PFSK-1 (cell line): ENCODE measurements around the gene DPRX.

Source experiments
- FOXP2 ChIP-seq: optimal IDR thresholded peaks from 2 replicates; pipeline ENCODE3; 2011; ENCODE audit warnings: borderline replicate concordance, control low read depth, inconsistent platforms; ENCODE audit not compliant: insufficient read depth; ENCODE audit errors: extremely low read length, extremely low read depth
- POLR2AphosphoS5 ChIP-seq: IDR thresholded peaks from 2 replicates; pipeline ENCODE4 v1.6.1; 2012; ENCODE audit warnings: low read depth, mild to moderate bottlenecking, control low read depth, low read length, moderate library complexity
- SIN3A ChIP-seq: IDR thresholded peaks from 2 replicates; pipeline ENCODE4 v1.6.1; 2012; ENCODE audit warnings: mild to moderate bottlenecking, low read length, moderate library complexity, borderline replicate concordance; ENCODE audit not compliant: insufficient read depth
- TAF1 ChIP-seq: IDR thresholded peaks from 2 replicates; pipeline ENCODE4 v1.6.1; 2012; ENCODE audit warnings: low read length, control low read depth, borderline replicate concordance; ENCODE audit not compliant: insufficient read depth
- TF ChIP-seq, protein P1 (sequence below), 2 experiments: IDR thresholded peaks; 2 replicates each; pipeline versions ENCODE4 v1.6.1 to v1.8.0; 2011 to 2012; ENCODE audit warnings: low read depth in 2 of 2, low read length in 2 of 2, control low read depth in 1 of 2, inconsistent platforms in 1 of 2, mild to moderate bottlenecking in 1 of 2, moderate library complexity in 1 of 2; ENCODE audit not compliant: insufficient read depth in 1 of 2

DPRX gene

DNA sequence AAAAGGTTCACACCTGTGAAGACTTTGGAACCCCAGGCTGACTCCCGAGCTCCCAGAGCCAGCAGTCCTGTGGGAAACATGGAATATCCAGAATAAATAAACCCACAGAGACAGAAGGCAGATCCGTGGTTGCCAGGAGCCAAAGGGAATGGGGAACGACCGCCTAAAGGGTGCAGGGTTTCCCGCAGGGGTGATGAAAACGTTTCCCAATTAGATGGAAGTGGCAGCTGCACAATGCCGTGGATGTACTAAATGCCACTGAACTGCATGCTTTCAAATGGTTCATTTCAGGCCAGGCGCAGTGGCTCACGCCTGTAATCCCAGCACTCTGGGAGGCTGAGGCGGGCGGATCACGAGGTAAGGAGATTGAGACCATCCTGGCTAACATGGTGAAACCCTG is 23.4 kb upstream of the DPRX start:
- no peak for TF ChIP-seq POLR2AphosphoS5
- TF ChIP-seq SIN3A, result no peak
- TF ChIP-seq, protein P1, sequence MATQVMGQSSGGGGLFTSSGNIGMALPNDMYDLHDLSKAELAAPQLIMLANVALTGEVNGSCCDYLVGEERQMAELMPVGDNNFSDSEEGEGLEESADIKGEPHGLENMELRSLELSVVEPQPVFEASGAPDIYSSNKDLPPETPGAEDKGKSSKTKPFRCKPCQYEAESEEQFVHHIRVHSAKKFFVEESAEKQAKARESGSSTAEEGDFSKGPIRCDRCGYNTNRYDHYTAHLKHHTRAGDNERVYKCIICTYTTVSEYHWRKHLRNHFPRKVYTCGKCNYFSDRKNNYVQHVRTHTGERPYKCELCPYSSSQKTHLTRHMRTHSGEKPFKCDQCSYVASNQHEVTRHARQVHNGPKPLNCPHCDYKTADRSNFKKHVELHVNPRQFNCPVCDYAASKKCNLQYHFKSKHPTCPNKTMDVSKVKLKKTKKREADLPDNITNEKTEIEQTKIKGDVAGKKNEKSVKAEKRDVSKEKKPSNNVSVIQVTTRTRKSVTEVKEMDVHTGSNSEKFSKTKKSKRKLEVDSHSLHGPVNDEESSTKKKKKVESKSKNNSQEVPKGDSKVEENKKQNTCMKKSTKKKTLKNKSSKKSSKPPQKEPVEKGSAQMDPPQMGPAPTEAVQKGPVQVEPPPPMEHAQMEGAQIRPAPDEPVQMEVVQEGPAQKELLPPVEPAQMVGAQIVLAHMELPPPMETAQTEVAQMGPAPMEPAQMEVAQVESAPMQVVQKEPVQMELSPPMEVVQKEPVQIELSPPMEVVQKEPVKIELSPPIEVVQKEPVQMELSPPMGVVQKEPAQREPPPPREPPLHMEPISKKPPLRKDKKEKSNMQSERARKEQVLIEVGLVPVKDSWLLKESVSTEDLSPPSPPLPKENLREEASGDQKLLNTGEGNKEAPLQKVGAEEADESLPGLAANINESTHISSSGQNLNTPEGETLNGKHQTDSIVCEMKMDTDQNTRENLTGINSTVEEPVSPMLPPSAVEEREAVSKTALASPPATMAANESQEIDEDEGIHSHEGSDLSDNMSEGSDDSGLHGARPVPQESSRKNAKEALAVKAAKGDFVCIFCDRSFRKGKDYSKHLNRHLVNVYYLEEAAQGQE (IDR thresholded peaks at IDR 0.05; ENCODE audit: insufficient read depth in 1 of 2, low read depth in 2 of 2, low read length in 2 of 2), result no peak
- TF ChIP-seq TAF1, result no peak
- no peak for TF ChIP-seq FOXP2

GRCh38 chr19:53612762-53613526 is 18.9 kb upstream of the DPRX start:
- TF ChIP-seq FOXP2 (no peak), SIN3A (no peak), POLR2AphosphoS5 (no peak), TAF1 (no peak)
- TF ChIP-seq, protein P1 (IDR thresholded peaks at IDR 0.05; ENCODE audit: insufficient read depth in 1 of 2, low read depth in 2 of 2, low read length in 2 of 2), result no peak

DNA sequence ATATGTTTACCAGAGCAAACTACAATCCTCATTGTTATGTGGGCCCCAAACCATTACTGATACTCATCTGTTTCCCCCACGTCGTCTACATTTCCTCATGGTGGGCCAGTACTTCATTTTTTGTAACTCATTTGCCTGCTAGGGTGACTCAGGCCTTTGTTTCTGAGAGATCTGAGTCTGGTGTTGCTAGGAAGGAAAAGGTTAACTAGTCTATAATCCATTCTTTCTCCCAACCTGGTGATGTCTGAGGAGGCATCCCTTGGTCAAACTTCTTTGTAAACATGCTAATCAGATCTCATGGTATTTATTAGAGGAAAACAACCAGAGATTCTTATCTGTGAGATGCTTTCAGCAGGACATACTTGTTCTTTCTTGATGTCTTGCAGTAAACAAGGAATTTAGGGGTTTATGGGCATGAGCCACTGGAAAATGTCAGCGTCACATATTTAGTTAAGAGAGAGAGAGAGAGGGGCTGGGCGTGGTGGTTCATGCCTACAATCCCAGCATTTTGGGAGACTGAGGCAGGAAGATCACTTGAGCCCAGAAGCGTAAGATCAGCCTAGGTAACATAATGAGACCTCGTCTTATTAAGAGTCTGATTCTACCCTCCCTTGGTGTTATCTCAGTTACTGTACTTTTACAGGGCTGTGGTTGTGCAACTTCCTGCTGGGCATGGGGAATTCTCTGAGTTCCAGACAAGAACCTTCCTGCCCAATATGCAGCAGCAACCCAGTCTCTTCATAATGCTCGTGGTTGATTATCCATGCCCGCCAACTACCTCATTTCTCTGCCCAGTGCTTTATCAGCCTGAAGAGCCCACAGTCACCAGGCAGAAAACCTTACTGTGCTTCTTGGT is 9.7 kb upstream of the DPRX start:
- TF ChIP-seq SIN3A, result no peak

- TF ChIP-seq, protein P1 (IDR thresholded peaks at IDR 0.05; ENCODE audit: insufficient read depth in 1 of 2, low read depth in 2 of 2, low read length in 2 of 2), result no peak
- TF ChIP-seq TAF1 (no peak), FOXP2 (no peak), SIN3A (no peak), POLR2AphosphoS5 (no peak)
These were observed 6.8 kb upstream of the DPRX start for GRCh38 chr19:53624771-53625545.

DNA sequence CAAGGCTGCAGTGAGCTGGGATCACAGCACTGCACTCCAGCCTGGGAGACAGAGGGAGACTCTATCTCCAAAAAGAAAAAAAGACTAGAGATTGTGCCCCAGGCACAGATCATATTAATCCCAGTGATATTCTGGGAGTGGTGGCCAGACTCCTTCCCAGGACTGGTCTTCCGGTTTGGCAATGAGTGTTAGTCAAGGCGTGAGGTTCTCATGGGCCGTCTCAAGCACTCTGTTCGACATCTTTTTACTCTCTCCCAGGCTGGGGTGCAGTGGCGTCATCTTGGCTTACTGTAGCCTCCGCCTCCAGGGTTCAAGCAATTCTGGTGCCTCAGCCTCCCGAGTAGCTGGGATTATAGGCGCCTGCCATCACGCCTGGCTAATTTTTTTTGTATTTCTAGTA is 5.3 kb upstream of the DPRX start:
- TF ChIP-seq FOXP2 (no peak), SIN3A (no peak), TAF1 (no peak), POLR2AphosphoS5 (no peak)
- TF ChIP-seq, protein P1 (IDR thresholded peaks at IDR 0.05; ENCODE audit: insufficient read depth in 1 of 2, low read depth in 2 of 2, low read length in 2 of 2), result no peak
